SU-DHL-6 (cell line): Measurements from ENCODE around the gene SLC24A2.

Experiments used
- H2AFZ ChIP-seq: fragments of 200-600 bp; sonication (generic); 2 replicates; pipeline ENCODE4 v1.6.1; 2014; ENCODE audit warnings: low read depth, mild to moderate bottlenecking, moderate library complexity, mixed read lengths, antibody characterized with exemption, low read length; ENCODE audit not compliant: severe bottlenecking
- H3F3A ChIP-seq: fragments of 200-600 bp; shearing (Covaris generic); 2 replicates; pipeline ENCODE4 v1.6.0; 2016; ENCODE audit warnings: antibody characterized with exemption, mild to moderate bottlenecking; ENCODE audit not compliant: insufficient read depth
- H3K27ac ChIP-seq: fragments of 200-600 bp; sonication (generic); 2 replicates; pipeline ENCODE4 v1.5.1; 2016; ENCODE audit warnings: low read depth, mild to moderate bottlenecking, low read length, moderate library complexity, mixed read lengths
- H3K27me3 ChIP-seq: fragments of 200-600 bp; sonication (generic), shearing (Covaris generic); 2 replicates; pipeline ENCODE4 v1.6.0; 2014; ENCODE audit warnings: mild to moderate bottlenecking, low read length
- H3K36me3 ChIP-seq: fragments of 200-600 bp; sonication (generic); 2 replicates; pipeline ENCODE4 v1.6.1; 2014; ENCODE audit warnings: mild to moderate bottlenecking, low read length, mixed read lengths
- H3K4me2 ChIP-seq: fragments of 300-600, 200-600 bp; shearing (Covaris generic), sonication (generic); 2 replicates; pipeline ENCODE4 v1.6.0; 2014; ENCODE audit warnings: low read length, low read depth, mild to moderate bottlenecking; ENCODE audit not compliant: poor library complexity, severe bottlenecking
- H3K4me3 ChIP-seq: fragments of 200-600 bp; sonication (generic); 2 replicates; pipeline ENCODE4 v1.5.1; 2014; ENCODE audit warnings: antibody characterized with exemption, low read length, mild to moderate bottlenecking, mixed read lengths; ENCODE audit not compliant: insufficient read depth, poor library complexity, severe bottlenecking
- H3K79me2 ChIP-seq: fragments of 200-600 bp; sonication (generic); 2 replicates; pipeline ENCODE4 v1.6.1; 2014; ENCODE audit warnings: mild to moderate bottlenecking, low read length, moderate library complexity; ENCODE audit not compliant: insufficient read depth
- H3K9ac ChIP-seq: fragments of 200-600 bp; sonication (generic); 2 replicates; pipeline ENCODE4 v1.7.0; 2014; ENCODE audit warnings: mild to moderate bottlenecking, low read length
- H3K9me2 ChIP-seq: fragments of 200-600 bp; sonication (generic); replicated peaks from 2 replicates; pipeline ENCODE4 v1.6.1; 2014; ENCODE audit warnings: low read length; ENCODE audit not compliant: insufficient read depth
- H3K9me3 ChIP-seq: fragments of 200-600 bp; sonication (generic); 2 replicates; pipeline ENCODE4 v1.6.1; 2014; ENCODE audit warnings: low read length, mixed read lengths; ENCODE audit not compliant: insufficient read depth
- H4K20me1 ChIP-seq: fragments of 200-600 bp; sonication (generic); 2 replicates; pipeline ENCODE4 v1.6.1; 2014; ENCODE audit warnings: low read depth, mild to moderate bottlenecking, antibody characterized with exemption, low read length, moderate library complexity, mixed read lengths
- CTCF ChIP-seq: fragments of 200-600 bp; sonication (generic); IDR thresholded peaks from one replicate; pipeline ENCODE4 v1.5.1; 2017; ENCODE audit warnings: antibody characterized with exemption, mild to moderate bottlenecking, low read length, moderate library complexity; ENCODE audit not compliant: insufficient read depth, poor library complexity, severe bottlenecking
- EZH2phosphoT487 ChIP-seq: fragments of 200-600 bp; sonication (generic), shearing (Covaris generic); conservative IDR thresholded peaks from 2 replicates; pipeline ENCODE4 v1.6.1; 2018; ENCODE audit warnings: mild to moderate bottlenecking, antibody characterized with exemption, low read length, moderate library complexity, mixed read lengths

The SLC24A2 gene

GRCh38 chr9:19781240-19781639, 7.6 kb downstream of the SLC24A2 start:
- Histone ChIP-seq H4K20me1 (no peaks in the 10 kb centered on the region), H3K27ac (no peak overlapping the region), H3K4me2 (no peak overlapping the region), H3K9me3 (no peaks in the 10 kb centered on the region), H3K4me3 (no peak overlapping the region), H3F3A (no peaks in the 10 kb centered on the region), H2AFZ (no peak overlapping the region), H3K79me2 (no peaks in the 10 kb centered on the region), H3K27me3 (no peaks in the 10 kb centered on the region), H3K9ac (no peak overlapping the region), H3K36me3 (no peaks in the 10 kb centered on the region), H3K9me2 (no peaks in the 10 kb centered on the region)
- TF ChIP-seq CTCF, result no peak

- Histone ChIP-seq H2AFZ (no peak overlapping the region), H3K27ac (no peak overlapping the region), H3K9ac (no peak overlapping the region), H3K79me2 (no peaks in the 10 kb centered on the region), H3K4me3 (no peak overlapping the region), H4K20me1 (no peaks in the 10 kb centered on the region), H3K36me3 (no peaks in the 10 kb centered on the region), H3K4me2 (no peak overlapping the region), H3F3A (no peaks in the 10 kb centered on the region), H3K9me2 (no peaks in the 10 kb centered on the region), H3K9me3 (no peaks in the 10 kb centered on the region), H3K27me3 (no peaks in the 10 kb centered on the region)
- TF ChIP-seq EZH2phosphoT487, result no peak
- TF ChIP-seq CTCF, result no peak
Measured at GRCh38 chr9:19771446-19771845, 17.4 kb downstream of the SLC24A2 start.

- Histone ChIP-seq H3K36me3 (no peaks in the 10 kb centered on the region), H3K4me3 (no peak overlapping the region), H3K27ac (no peak overlapping the region), H2AFZ (no peak overlapping the region), H3K9ac (no peak overlapping the region), H3K9me2 (no peaks in the 10 kb centered on the region), H3K27me3 (no peaks in the 10 kb centered on the region), H3F3A (no peaks in the 10 kb centered on the region), H3K4me2 (no peak overlapping the region), H4K20me1 (no peaks in the 10 kb centered on the region), H3K79me2 (no peaks in the 10 kb centered on the region), H3K9me3 (no peaks in the 10 kb centered on the region)
- no peak for TF ChIP-seq CTCF
- no peak for TF ChIP-seq EZH2phosphoT487
Measured at GRCh38 chr9:19770973-19771372, 17.9 kb downstream of the SLC24A2 start.

GRCh38 chr9:19769213-19769612, 19.6 kb downstream of the SLC24A2 start:
- Histone ChIP-seq H2AFZ (no peak overlapping the region), H4K20me1 (no peaks in the 10 kb centered on the region), H3K9ac (no peak overlapping the region), H3F3A (no peaks in the 10 kb centered on the region), H3K36me3 (no peaks in the 10 kb centered on the region), H3K79me2 (no peaks in the 10 kb centered on the region), H3K4me2 (no peak overlapping the region), H3K27me3 (no peaks in the 10 kb centered on the region), H3K27ac (no peak overlapping the region), H3K4me3 (no peak overlapping the region), H3K9me2 (no peaks in the 10 kb centered on the region), H3K9me3 (no peaks in the 10 kb centered on the region)
- TF ChIP-seq EZH2phosphoT487, result no peak
- TF ChIP-seq CTCF, result no peak
